Iris pigment epithelial cell (primary cell): ENCODE measurements around the gene PARL.

Experiments
- DNase-seq: peaks from one replicate; pipeline ENCODE4 v3.0.0-alpha.2; 2011; ENCODE audit warnings: low read depth

Gene PARL

DNA sequence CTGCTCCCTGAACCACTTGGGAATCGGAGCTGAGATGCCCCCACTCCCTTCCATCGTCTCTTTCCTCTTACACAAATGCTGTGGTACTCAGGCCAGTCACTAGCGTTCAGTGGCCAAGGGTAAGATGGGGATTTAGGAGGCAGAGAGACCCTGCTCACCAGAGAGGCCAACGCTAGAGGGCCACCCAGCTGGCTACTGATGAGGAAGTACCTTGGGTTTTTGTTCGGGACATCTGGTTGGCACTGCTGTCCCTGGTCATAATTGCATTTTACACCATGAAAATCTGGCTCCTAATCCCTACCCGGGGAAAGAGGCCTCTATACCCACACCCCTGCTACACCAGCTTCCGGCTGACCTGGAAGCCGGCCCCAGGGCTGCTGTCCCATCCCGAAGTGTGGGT is 67.0 kb downstream of the PARL start:
- no peak for DNase-seq

DNA sequence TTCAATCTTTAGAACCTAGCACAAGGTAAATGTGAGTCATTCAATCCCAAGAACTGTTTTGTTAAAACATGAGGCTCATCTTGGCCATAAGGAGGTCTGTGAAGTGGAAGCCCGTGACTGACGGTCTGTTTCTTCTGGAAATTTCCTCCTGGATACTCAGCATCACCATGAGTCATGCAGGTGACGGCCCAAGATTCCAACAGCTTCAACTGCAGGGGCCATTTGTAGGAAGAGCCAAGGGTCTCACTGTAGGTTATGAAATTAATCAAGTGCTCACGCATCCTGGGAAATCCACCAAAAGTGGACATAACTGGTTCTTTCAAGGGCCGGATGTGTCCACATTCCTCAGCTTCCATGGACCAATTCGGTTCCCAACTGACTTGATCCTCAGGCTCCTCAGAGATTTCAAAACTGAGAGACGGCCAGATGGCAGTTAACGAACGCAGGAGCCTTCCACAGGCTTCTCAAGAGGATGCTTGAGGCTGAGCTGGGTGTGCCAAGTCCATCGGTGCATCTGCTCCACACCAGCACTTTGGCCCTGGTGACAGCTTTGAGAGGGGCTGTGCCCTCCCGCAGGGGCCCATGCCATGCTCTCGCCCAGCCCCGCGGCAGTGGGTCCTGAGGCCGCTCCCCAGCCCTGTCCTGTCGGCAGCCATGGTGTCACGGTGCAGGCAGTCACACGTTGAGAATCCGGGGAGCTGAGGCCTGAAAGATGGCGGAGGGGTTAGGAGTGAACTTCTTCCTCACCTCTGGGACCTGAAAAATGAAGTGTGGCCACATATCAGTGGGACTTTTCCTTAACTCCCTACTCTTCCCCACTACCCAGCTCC is 67.8 kb downstream of the PARL start:
- no peak for DNase-seq

DNA sequence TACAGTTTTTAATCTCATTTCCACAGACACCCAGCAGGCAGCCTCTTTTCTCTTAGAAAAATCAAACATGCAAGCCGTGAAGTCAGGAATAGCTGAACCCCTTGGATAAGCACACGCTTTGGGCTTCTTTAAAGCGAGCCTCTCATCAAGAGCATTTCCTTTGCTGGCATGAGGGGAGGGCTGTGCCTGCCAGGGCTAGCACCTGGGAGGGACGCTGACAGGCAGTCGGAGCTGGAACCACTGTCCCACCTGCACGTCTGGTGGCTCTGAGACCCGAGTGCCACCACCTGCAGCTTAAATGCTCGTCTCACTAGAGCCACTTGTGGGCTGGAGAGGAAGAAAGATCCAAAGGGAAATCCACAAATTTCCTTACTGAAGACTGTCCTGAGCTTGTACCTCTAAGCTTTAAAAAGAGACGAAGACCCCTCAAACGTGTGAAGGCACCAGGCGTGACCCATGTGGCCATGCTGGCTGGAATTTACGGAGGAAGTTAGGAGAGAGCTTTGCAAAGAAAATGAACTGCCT is 68.7 kb downstream of the PARL start:
- no peak for DNase-seq

DNA sequence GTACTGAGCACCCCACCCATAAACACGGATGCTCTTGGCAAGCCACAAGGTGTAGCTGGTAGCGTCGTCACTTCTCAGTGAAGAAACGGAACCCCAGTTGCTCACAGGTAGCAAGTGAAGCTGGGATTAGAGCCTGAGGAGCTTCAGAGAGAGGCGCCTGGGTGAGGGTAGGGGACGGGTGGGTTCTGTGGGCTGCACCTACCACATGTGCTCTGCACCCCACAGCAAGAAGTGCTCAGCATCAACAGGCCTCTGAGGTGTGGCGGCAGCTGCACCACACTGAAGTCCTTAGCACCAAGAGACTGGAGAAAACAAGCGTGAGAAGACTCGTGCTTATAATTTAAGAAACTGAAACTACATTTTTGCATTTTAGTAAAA is 69.1 kb downstream of the PARL start:
- DNase-seq = no peak

DNA sequence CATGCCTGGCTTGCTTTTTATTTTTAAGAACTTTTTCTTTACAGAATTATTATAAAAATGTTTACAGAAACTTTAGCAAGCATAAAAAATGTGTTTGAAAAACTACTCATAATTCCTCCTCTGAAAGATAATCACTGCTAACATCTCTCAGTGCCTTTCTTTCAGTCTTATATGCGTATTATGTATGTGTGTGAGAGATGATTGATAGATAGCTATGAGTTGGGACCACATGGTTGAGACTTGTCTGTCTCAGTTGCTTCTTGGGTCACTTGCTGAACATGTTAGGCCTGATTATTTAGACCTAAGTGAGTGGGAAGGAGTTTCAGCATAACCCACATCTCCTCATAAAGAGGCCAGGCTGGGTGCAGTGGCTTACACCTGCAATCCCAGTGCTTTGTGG is 70.4 kb downstream of the PARL start:
- no peak for DNase-seq

DNA sequence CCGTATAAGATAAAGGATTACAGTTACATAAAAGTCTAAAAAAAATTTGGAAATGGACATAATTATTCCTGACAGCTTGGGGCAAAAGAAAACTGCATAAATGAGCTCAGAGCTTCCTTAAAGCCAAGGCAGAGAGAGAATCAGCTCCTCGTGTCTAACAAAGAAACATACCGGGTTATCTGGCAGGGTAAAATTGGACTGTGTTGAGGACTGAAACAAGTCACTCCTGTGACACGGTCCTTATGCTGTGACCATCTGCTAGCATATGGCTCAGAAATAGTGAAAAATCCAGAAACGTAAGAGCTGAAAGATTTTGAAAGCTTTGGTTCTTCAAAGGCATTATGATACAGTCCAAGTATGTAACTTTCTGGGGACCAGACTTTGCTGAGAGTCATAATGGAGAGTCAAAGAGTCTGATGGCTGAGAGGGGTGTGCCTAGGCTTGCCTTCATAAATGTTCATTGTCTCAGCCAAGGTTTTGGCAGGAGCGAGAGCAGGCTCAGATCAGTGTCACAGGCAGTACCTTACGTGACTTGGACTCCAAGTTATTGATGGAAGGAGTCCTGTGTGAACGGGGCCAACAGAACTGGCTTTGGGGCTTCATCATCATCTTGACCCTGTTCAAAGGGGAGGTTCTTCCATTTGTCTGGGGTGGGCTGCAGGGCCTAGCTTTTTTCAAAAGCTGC is 71.8 kb downstream of the PARL start:
- no peak for DNase-seq

DNA sequence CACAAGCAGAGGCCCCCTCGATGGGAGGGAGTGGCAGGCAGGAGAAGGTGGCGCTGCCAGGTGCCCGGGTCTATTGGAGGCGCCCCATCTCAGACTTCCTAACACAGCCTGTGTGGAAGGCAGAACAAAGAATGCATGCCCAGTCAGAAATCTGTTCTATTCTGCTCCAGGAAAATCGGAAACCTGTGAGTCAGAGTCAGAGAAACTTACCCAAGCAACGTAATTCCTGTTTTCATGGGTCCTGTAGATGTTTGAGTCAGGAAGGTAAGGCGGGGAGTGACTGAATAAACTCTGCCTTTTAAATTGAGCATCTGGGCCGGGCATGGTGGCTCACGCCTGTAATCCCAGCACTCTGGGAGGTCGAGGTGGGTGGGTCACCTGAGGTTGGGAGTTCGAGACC is 73.0 kb downstream of the PARL start:
- no peak for DNase-seq

DNA sequence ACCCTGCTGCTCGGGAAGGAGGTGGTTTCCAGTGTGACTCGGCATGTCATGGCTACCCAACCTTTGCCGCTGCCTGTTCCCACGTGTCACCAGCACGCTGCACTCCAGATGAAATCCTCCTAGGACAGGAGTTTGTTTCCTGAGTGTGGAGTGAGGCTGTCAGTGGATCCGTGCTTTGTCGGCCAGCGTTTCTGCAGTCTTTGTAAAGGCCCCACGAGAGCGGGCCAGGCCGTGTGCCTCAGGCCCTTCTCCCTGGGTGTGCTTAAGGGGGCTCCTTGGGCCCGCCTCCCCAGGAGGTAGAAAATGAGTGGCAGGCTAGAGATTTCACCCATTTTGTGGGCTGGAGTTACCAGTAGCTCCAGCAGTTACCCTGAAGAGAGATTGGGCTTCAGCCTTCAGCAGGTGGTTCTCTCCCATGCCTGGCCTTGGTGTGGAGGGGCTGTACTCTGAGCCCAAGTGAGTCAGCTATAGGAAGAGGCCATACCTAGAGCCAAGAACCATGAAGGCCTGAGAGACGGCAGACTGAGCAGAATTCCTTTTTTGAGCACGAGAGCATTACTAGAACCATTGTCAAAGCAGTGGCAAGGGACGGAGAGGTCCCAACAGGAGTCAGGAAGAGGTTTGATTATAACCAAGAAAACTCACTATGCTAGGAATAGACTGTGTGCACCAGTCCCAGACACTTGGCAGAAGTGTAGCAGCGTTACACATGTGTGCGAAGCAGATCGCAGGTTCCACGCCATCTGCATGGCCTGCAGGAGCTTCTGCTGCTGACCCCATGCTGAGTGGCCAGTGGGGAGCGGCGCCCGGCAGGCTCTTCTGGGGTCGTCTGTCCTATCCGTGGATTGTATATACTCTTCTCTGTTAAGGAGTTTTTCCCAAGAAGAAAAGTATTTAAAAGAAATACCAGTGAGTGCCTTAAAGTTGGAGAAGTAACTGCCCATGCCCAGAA is 73.8 kb downstream of the PARL start:
- DNase-seq = no peak

DNA sequence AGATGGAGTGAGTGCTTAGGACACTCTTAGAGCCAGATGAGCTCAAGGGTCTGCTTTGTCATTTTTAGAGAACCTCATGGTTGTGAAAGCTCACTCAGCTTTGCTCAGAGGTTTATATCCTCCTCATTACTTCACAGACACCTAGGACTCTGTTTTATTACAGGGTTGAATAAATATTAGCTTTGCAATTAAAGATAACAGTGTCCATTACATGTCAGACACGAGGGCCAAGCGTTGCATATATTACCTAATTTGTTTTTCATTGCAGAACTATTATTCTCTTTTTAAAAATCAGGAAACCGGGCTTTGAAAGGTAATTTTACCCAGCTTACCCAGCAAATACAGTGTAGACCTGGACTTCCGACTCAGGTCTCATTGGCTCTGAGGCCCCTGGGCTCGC is 75.4 kb downstream of the PARL start:
- no peak for DNase-seq

DNA sequence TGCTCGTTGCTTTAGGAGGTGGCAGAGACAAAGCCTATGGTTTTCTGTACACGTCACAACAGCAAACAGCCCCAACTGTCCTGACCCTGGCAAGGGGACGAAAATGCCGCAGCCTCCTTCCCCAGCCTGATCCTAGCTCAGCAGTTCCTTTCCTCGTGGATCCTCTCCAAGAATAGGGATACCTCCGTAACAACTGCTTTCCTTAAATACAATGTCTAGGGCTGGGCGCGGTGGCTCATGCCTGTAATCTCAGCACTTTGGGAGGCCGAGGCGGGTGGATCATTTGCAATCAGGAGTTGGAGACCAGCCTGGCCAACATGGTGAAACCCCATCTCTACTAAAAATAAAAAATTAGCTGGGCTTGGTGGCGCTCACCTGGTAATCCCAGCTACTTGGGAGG is 76.3 kb downstream of the PARL start:
- DNase-seq = no peak

DNA sequence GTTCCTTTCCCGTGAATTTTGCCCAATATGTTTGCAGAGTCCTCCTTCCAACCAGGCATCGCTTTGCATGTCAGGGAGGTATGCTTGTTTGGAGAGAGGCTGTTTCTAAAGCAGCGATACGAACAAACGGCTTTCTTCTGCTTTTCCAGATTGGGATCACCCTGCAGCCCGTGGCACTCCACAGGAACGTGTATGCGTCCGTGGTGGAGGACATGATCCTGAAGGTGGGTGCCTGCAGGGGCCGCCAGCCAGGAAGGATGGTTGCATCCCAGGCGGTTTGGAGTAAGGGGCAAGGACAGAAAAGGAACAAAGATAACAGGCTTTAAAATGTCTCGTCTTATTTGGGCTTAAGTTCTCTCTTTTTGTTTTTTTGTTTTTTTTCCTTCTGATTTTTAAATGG is 76.8 kb downstream of the PARL start:
- no peak for DNase-seq

DNA sequence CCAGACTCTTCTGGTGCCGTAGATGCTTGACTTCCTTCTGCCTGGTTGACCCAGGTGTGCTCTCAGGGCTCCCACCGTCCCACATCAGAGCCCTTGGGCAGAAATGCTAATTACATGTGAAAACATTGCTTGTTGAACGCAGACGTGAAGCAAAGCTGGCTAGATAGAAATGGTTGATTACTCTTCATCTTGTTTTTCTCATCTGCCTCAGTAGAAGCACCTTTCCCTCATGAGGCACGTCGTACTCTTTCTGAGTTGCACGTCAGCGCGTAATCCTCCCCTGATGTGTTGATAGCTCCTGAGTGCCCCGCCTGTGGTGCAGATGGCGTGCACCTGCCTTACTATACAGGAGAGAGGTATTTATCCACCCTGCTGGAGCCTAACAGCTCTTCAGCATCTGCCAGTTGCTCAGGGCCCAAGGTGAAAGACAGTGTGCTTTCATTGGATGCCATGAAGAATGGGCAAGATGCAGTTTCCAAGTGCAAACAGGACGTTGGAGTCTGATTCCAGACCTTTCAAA is 77.4 kb downstream of the PARL start:
- no peak for DNase-seq

DNA sequence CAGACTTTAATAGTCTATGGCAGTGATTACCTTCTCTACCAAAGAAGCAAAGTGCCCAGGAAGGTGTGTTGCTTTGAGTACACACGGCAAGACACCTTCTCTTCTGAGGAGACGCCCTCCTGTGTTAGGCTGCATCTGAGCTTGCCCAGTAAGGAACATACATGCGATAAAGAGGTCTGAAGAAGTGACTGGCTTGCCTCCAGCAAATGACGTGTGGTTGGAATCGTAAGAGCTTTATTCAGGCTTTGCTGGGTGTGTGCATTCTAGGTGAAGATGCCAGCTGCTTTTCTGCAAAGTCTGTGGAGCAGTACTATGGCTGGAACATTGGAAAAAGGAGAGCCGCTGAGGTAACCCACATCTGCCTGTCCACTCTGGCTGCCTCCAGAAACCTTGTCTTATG is 81.7 kb downstream of the PARL start:
- DNase-seq = no peak

DNA sequence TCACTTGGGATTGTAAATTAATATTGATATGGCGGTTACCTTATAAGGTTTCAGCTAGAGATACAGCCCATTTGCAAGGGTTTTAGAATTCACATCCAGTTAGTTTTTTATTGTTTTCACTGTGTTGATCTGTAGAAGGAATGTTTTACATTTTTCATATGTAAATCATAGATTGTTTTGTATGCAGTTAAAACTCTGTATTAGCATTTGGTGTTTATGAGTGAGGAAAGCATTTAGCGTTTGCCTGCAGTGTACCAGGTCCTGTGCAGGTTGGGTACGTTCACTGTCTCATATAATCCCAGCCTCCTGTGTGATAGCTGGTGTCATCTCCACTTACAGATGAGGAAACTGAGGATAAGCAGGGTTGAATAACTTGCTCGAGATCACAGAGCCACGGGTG is 83.1 kb downstream of the PARL start:
- no peak for DNase-seq

DNA sequence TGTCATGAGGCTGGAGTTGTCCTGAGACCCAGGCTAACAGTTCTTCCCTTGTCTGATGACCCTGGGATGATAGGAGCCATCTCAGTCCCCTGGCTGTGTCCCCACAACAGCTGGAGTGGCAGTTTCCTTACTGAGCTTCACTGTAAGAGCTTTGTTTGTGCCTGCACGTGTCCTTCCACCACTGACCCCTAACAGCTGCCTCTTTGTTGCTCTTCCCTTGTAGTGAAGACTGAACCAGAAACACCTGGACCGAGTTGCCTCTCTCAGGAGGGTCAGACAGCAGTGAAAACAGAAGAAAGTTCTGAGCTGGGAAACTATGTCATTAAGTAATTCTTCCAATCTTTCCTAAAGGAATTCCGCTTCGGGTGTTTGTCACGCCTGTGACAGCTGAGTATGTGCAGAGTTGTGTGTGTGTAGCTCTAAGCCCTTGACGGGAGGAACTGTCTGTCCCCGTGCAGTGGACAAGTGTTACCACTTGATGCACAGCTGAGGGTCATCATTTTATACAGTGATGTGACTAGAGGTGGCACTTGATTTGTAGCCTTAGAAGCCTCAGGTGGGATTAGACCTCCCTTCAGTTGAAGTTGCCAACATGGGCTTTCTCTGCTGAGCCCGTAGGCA is 84.3 kb downstream of the PARL start:
- DNase-seq = no peak

DNA sequence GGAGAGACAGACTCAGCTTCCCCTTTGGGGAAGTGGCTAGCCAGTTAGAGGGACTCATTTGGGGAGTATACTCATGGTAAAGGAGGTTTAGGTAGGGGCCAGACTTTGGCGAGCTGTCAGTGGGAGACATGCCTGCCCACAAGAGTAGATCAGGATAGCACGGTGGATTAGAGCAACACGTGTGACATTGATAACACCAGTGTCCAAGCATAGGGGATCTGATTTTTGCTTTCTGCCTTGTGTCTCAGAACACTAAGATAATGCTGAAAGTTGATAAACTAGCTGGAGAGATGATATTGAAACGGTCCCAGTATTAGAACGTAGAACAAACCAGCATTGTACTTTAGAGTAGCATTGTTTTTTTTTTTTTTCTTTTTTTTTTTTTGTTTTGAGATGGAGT is 85.2 kb downstream of the PARL start:
- no peak for DNase-seq

DNA sequence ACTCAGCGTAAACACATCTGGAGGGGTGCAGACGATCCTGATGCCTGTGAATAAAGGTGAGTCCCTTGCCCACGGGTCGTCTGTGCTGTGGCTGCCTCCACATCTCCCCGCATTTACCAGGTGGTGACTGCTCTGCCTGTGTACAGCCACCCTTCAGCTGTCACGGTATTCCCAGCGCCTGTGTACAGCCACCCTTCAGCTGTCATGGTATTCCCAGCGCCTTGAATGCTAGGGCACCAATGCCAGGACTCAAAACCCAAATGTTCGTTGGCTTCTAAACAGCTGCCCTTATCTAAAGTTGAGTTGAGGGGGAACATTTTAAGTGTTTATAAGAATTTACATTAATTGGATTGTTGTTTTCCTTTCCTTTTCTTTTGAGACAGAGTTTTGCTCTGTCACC is 86.7 kb downstream of the PARL start:
- DNase-seq = no peak

DNA sequence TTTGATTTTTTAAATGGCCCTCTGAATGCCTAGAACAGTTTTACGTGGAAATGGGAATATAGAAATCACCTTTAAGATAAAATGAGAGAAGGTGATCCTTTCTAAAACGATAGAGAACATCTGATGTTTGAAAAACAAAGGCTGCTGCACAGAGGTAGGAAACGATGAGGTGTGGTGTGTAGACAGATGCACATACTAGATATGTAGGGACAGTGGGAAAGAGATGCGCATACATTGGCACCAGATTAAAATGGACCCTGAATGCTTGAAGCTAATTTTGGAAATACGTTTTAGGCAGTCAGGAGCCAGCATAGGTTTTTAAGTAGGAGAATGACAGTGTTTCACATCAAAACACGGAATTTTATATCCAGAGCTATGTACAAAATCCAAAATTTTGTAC is 88.3 kb downstream of the PARL start:
- DNase-seq = no peak

DNA sequence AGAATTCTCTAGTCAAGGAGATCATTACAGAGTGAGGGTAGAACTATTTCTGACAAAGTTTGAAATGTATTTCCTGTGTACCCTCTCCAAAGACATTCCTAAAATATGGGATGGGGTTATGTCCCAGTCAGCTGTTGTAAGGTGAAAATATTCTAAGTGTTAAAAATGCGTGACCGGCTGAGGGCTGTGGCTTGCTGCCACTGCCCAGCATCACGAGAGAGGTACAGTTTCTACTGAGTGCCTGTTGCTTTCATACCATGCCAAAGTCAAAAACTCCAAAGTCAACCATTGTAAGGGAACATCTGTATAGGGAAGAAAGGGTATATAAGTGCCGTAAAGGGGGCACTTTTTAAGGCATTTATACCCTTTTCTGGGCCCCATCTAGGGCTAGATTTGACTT is 90.2 kb downstream of the PARL start:
- DNase-seq = no peak

DNA sequence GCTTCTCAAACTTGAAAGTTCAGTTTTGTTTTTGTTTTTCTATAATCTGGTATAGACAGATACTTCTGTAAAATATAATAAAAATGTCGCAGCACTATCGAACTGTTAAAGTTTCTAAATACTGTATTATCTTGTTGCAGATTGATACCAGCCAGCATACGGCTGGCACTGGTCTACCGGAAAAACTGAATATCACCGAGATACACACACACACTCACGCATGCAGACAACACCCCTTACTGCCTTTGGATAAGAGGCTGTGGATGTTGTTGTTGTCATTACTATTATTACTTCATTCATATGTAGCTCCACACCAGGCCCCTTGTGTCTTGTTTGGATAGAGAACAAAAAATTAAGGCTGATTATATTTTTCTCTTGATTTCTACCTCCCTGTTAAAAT is 91.7 kb downstream of the PARL start:
- DNase-seq = no peak

DNA sequence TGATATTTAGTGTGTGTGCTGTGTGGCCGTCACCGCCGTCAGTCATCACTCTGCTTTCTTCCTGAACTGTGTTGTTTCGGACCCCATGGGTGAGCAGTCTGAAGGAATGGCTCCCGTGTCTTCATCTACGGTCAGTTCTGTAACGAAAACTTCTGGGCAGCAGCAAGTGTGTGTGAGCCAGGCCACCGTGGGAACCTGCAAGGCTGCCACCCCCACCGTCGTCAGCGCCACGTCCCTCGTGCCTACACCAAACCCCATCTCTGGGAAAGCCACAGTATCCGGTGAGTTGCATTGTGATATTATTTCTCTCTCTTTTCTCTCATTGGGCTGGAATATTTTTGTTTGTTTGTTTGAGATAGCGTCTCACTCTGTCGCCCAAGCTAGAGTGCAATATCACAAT is 94.0 kb downstream of the PARL start:
- DNase-seq = no peak

DNA sequence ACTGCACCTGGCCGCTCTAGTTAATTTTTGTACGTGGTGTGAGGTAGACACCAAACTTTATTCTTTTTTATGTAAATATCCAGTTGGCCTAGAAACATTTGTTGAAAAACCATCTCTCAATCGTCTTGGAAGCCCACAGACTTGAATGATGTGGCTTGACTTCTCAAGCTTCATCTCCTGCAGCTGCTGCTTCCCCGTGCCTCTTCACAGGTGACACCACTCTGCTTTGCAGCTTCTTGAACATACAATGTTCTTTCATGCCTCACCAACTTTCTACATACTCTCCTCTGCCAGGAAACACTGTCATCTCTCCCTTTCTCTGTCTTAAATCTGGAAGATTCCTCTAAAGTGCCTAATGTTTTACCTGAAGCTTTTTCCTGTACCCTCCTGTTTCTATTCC is 94.9 kb downstream of the PARL start:
- no peak for DNase-seq
